Uterus (tissue), 4 donors: ENCODE measurements around the gene PITPNB. TPM values are rescaled to one million over a fixed set of nuclear protein-coding genes. Genes with fewer than 3 reads are reported as not detected.

Experiments
- DNase-seq, 2 donors: peaks; one replicate each; pipeline ENCODE4 v3.0.0-alpha.2; 2019 to 2020
- H3K27ac ChIP-seq, 2 donors: fragments of 200-600 bp; sonication (generic); 1 replicate in 1 of 2; 2 replicates in 1 of 2; pipeline ENCODE4 v1.5.1; 2016 to 2018
- H3K27me3 ChIP-seq, 2 donors: fragments of 200-600 bp; sonication (generic); one replicate each; pipeline ENCODE4 v1.5.1; 2018 to 2019; ENCODE audit warnings: control low read depth in 1 of 2
- H3K36me3 ChIP-seq, 2 donors: fragments of 200-600 bp; sonication (generic); one replicate each; pipeline ENCODE4 v1.5.1; 2019; ENCODE audit warnings: control low read depth in 1 of 2
- H3K4me1 ChIP-seq, 2 donors: fragments of 200-600 bp; sonication (generic); one replicate each; pipeline ENCODE4 v1.5.1; 2018 to 2019; ENCODE audit warnings: control low read depth in 1 of 2
- H3K4me3 ChIP-seq, 2 donors: fragments of 200-600 bp; sonication (generic); 1 replicate in 1 of 2; 2 replicates in 1 of 2; pipeline ENCODE4 v1.5.1; 2018 to 2019; ENCODE audit warnings: mild to moderate bottlenecking in 1 of 2
- H3K9me3 ChIP-seq, 2 donors: fragments of 200-600 bp; sonication (generic); one replicate each; pipeline ENCODE4 v1.5.1; 2019; ENCODE audit warnings: control low read depth in 1 of 2
- POLR2A ChIP-seq, 2 donors: fragments of 450-650 bp; IDR thresholded peaks; one replicate each; pipeline ENCODE4 v1.6.1; 2016; ENCODE audit warnings: antibody characterized with exemption in 2 of 2, mild to moderate bottlenecking in 1 of 2, moderate library complexity in 1 of 2
- intact Hi-C: fragments of 100-400 bp; cut with DNase I; formaldehyde crosslinking; loops from one replicate; pipeline ENCODE4 v1.15.1; 2023; ENCODE audit warnings: low total_unique reads
- total RNA-seq, 4 donors: library from RNA; depleted of rRNA in 3 of 4; stranded (reverse); fragments of >200 nt in 3 of 4; gene quantifications; one replicate each; pipeline versions ENCODE4 v1.1.0 to v1.2.4, GENCODE V29; 2014 to 2023
- TF ChIP-seq, protein P1 (sequence below), 4 experiments: fragments of 200-600 bp in 2 of 4; fragments of 450-650 bp in 2 of 4; sonication (generic) in 2 of 4; IDR thresholded peaks; one replicate each; pipeline ENCODE4 v1.5.1; 2016 to 2019; ENCODE audit warnings: antibody characterized with exemption in 4 of 4, mild to moderate bottlenecking in 2 of 4, moderate library complexity in 1 of 4
- donor health status: DM: yes; HTN: yes; CAD: no.

Gene PITPNB
- total RNA-seq, 4 donors from 2014 or later = 47.9 to 99.2 (median 62.5) TPM

GRCh38 chr22:27820896-27821866 lies 97.9 kb downstream of the PITPNB start:
- DNase-seq = no peak
- Histone ChIP-seq H3K4me1 (no peaks in the 10 kb centered on the region), H3K4me3 (no peak overlapping the region), H3K27me3 (no peaks in the 10 kb centered on the region), H3K9me3 (no peaks in the 10 kb centered on the region), H3K36me3 (no peaks in the 10 kb centered on the region), H3K27ac (no peak overlapping the region)
- TF ChIP-seq POLR2A (IDR thresholded peaks at IDR 0.05) = no peak
- TF ChIP-seq, protein P1, sequence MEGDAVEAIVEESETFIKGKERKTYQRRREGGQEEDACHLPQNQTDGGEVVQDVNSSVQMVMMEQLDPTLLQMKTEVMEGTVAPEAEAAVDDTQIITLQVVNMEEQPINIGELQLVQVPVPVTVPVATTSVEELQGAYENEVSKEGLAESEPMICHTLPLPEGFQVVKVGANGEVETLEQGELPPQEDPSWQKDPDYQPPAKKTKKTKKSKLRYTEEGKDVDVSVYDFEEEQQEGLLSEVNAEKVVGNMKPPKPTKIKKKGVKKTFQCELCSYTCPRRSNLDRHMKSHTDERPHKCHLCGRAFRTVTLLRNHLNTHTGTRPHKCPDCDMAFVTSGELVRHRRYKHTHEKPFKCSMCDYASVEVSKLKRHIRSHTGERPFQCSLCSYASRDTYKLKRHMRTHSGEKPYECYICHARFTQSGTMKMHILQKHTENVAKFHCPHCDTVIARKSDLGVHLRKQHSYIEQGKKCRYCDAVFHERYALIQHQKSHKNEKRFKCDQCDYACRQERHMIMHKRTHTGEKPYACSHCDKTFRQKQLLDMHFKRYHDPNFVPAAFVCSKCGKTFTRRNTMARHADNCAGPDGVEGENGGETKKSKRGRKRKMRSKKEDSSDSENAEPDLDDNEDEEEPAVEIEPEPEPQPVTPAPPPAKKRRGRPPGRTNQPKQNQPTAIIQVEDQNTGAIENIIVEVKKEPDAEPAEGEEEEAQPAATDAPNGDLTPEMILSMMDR (IDR thresholded peaks at IDR 0.05) = no peak
- intact Hi-C loops = no loop called here

DNA sequence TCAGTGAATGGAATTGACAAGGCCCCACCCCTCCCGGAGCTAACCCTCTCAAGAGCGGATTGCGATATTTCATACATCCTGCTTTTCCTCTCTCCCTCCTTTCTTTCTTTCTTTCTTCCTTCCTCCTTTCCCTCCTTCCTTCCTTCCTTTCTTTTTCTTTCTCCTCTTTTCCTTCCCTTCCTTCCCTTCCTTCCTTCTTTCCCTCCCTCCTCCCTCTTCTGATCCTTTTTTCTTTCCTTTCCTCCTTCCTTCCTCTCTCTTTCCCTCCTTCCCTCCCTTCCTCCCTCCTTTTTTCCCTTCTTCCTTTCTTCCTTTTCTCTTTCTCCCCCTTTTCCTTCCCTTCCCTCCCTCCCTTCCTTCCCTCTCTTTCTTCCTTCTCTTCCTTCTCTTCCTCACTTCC lies 102.5 kb downstream of the PITPNB start:
- Histone ChIP-seq H3K9me3 (no peaks in the 10 kb centered on the region), H3K27me3 (no peaks in the 10 kb centered on the region), H3K4me1 (no peaks in the 10 kb centered on the region), H3K27ac (no peak overlapping the region), H3K36me3 (no peaks in the 10 kb centered on the region), H3K4me3 (no peak overlapping the region)
- no peak for TF ChIP-seq POLR2A (IDR thresholded peaks at IDR 0.05)
- intact Hi-C loops = no loop called here
- no peak for DNase-seq

GRCh38 chr22:27815826-27816530 lies 103.1 kb downstream of the PITPNB start:
- H3K27ac ChIP-seq = no peak overlapping the region
- intact Hi-C loops = no loop called here
- TF ChIP-seq, protein P1 (IDR thresholded peaks at IDR 0.05) = no peak
- TF ChIP-seq POLR2A (IDR thresholded peaks at IDR 0.05) = no peak
- H3K27me3 ChIP-seq = no peaks in the 10 kb centered on the region
- no peaks in the 10 kb centered on the region for H3K9me3 ChIP-seq
- no peaks in the 10 kb centered on the region for H3K36me3 ChIP-seq
- no peak for DNase-seq
- H3K4me1 ChIP-seq = peaks cover 0 to 1% of the 10 kb centered on the region in 2 donors
- no peak overlapping the region for H3K4me3 ChIP-seq

GRCh38 chr22:27814993-27815392 lies 104.1 kb downstream of the PITPNB start:
- DNase-seq = no peak
- intact Hi-C loops = no loop called here
- Histone ChIP-seq H3K4me3 (no peak overlapping the region), H3K4me1 (peaks cover 0 to 11% of the 10 kb centered on the region in 2 donors), H3K27ac (no peak overlapping the region), H3K36me3 (no peaks in the 10 kb centered on the region), H3K27me3 (no peaks in the 10 kb centered on the region), H3K9me3 (no peaks in the 10 kb centered on the region)
- TF ChIP-seq, protein P1 (IDR thresholded peaks at IDR 0.05) = no peak
- no peak for TF ChIP-seq POLR2A (IDR thresholded peaks at IDR 0.05)

DNA sequence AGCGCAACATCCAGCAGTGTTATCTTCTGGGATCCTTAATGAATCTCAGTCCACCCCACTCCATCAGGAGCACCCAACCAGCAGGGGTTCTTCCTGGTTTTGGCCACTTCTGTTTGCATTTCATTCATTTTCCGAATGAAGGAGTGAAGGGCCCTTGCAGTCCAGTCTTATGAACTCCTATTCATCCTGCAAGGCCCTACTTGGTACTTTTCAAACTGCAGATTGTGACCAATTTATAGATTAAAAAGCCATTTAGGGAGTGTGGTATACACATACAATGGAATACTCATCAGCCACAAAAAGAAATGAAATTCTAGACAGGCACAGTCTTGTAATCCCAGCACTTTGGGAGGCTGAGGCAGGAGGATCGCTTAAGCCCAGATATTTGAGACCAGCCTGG lies 107.3 kb downstream of the PITPNB start:
- no peaks in the 10 kb centered on the region for H3K9me3 ChIP-seq
- H3K4me3 ChIP-seq = no peak overlapping the region
- no peak for DNase-seq
- no peak overlapping the region for H3K27ac ChIP-seq
- intact Hi-C loops = no loop called here
- H3K36me3 ChIP-seq = no peaks in the 10 kb centered on the region
- TF ChIP-seq, protein P1 (IDR thresholded peaks at IDR 0.05) = no peak
- no peak for TF ChIP-seq POLR2A (IDR thresholded peaks at IDR 0.05)
- peaks cover 0 to 11% of the 10 kb centered on the region in 2 donors for H3K4me1 ChIP-seq
- no peaks in the 10 kb centered on the region for H3K27me3 ChIP-seq
